HUDEP-2 (cell line): ENCODE data around the gene TMEM150A.
"Not testable (repeated sequence)": the region's sequence is repeated elsewhere in the genome, so short reads cannot be mapped to it uniquely, and the experiment has no call there.

Experiments
- DNase-seq, 76 experiments: peaks; one replicate each; lab custom pipeline; 2025; ENCODE audit not compliant: unreplicated experiment in 76 of 76; lab: John Stamatoyannopoulos, UW

The TMEM150A gene

GRCh38 chr2:85577386-85578242 lies 24.9 kb downstream of the TMEM150A start, which contains the start of gene VAMP8:
TSS of gene VAMP8 (plus strand) at chr2:85577586. CDS start at chr2:85577647, 61 bp downstream.
- DNase-seq: peak in 43 of 76 experiments; percentile 3 to 46 (median 28)

GRCh38 chr2:85577063-85577385 lies 25.5 kb downstream of the TMEM150A start:
- DNase-seq: no peak

GRCh38 chr2:85575739-85576138 lies 26.8 kb downstream of the TMEM150A start:
- DNase-seq: no peak

GRCh38 chr2:85566265-85566664 lies 36.2 kb downstream of the TMEM150A start:
- no peak for DNase-seq

- peak in 1 of 76 experiments; percentile 7 for DNase-seq
These were observed 38.3 kb downstream of the TMEM150A start for GRCh38 chr2:85564144-85564563.

- DNase-seq: peak in 75 of 76 experiments; percentile 12 to 95 (median 87)
These were observed 41.0 kb downstream of the TMEM150A start, which contains the start of gene GGCX for GRCh38 chr2:85561280-85562212. TSS of gene GGCX (minus strand) at chr2:85561493. CDS start at chr2:85561428, 65 bp downstream.

- no peak for DNase-seq
These were observed 41.7 kb downstream of the TMEM150A start for GRCh38 chr2:85560812-85561279.

GRCh38 chr2:85560403-85560726 lies 42.1 kb downstream of the TMEM150A start:
- DNase-seq: not testable (repeated sequence)

GRCh38 chr2:85558160-85558559 lies 44.3 kb downstream of the TMEM150A start:
- no peak for DNase-seq

- DNase-seq: no peak
These were observed 45.4 kb downstream of the TMEM150A start for GRCh38 chr2:85557130-85557529.

- DNase-seq: no peak
These were observed 47.4 kb downstream of the TMEM150A start for GRCh38 chr2:85554980-85555612.

- no peak for DNase-seq
These were observed 49.3 kb downstream of the TMEM150A start for GRCh38 chr2:85553184-85553583.

GRCh38 chr2:85551698-85552678 lies 50.5 kb downstream of the TMEM150A start:
- DNase-seq: peak in 72 of 76 experiments; percentile 17 to 85 (median 63)

- DNase-seq: no peak
These were observed 52.0 kb downstream of the TMEM150A start for GRCh38 chr2:85550486-85550885.

- DNase-seq: no peak
These were observed 52.7 kb downstream of the TMEM150A start for GRCh38 chr2:85549826-85550225.

- no peak for DNase-seq
These were observed 53.4 kb downstream of the TMEM150A start for GRCh38 chr2:85549095-85549494.

GRCh38 chr2:85548608-85548900 lies 53.9 kb downstream of the TMEM150A start:
- no peak for DNase-seq
